ENCODE data around the gene IFT81.

IFT81 gene

GRCh38 chr12:110104188-110105094 lies 19.7 kb upstream of the IFT81 start:
- DNase-seq (ENCODE audit: extremely low read depth, low read depth): no peak
- TF ChIP-seq, protein P1, sequence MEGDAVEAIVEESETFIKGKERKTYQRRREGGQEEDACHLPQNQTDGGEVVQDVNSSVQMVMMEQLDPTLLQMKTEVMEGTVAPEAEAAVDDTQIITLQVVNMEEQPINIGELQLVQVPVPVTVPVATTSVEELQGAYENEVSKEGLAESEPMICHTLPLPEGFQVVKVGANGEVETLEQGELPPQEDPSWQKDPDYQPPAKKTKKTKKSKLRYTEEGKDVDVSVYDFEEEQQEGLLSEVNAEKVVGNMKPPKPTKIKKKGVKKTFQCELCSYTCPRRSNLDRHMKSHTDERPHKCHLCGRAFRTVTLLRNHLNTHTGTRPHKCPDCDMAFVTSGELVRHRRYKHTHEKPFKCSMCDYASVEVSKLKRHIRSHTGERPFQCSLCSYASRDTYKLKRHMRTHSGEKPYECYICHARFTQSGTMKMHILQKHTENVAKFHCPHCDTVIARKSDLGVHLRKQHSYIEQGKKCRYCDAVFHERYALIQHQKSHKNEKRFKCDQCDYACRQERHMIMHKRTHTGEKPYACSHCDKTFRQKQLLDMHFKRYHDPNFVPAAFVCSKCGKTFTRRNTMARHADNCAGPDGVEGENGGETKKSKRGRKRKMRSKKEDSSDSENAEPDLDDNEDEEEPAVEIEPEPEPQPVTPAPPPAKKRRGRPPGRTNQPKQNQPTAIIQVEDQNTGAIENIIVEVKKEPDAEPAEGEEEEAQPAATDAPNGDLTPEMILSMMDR (IDR thresholded peaks at IDR 0.05; ENCODE audit: low read depth, low read length): no peak

DNA sequence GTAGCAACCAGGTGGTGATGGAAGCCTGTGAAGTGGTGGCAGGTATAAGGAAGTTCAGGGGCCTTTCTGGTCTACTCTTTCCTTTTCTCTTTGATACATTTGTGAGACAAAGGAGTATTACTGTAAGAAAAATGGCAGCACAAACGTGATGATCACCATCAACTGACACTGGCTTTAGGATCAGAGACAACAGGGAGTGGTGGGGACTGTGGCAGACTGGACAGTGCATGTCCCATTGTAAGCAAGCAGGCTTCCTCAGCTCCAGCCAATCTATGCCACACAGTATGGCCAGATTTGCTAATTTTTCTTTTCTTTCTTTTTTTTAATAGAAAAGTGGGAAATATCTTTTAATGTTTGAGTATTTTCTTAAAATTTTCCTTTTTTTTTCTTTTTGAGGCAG lies 19.0 kb upstream of the IFT81 start:
- no peak for DNase-seq (ENCODE audit: extremely low read depth, low read depth)
- TF ChIP-seq, protein P1 (IDR thresholded peaks at IDR 0.05; ENCODE audit: low read depth, low read length): no peak

- TF ChIP-seq, protein P1 (IDR thresholded peaks at IDR 0.05; ENCODE audit: low read depth, low read length): no peak
- DNase-seq (ENCODE audit: extremely low read depth, low read depth): no peak
Observed at GRCh38 chr12:110105986-110106385, 18.2 kb upstream of the IFT81 start.

DNA sequence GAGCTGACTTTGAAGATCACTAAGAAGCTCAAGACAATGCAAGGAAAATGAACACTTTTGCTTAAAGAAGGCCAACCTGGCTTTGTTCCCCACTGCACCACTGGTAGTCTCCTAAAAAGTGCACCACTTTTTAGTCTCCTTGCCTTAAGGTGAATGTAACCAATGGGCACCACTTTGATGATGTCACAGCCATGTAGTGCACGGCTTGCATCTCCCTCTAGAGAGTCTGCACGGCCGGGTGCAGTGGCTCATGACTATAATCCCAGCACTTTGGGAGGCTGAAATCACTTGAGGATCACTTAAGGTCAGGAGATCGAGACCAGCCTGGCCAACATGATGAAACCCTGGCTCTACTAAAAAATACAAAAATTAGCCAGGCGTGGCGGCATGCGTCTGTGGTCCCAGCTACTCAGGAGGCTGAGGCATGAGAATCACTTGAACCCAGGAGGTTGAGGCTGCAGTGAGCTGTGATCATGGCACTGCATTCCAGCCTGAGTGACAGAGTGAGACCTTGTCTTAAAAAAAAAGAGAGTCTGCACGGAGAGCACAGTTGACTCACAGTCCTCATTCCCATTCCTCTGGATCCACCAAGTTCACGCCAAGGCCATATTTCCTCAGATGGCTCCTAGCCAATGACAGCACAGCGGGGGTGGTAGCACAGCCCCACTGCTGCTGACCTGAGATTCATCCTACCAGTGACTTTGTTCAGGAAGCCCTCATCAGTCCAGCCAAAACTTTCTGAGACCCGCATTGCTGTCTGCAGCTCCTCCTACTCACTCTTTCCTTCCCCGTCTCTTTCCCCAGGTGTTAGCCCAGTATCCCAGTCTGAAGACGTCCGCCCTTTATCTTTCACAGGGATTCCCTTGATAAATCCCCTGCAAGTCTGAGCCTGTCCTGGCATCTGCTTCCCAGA lies 16.5 kb upstream of the IFT81 start:
- TF ChIP-seq, protein P1 (IDR thresholded peaks at IDR 0.05; ENCODE audit: low read depth, low read length): no peak
- peak; percentile 77 for DNase-seq (ENCODE audit: extremely low read depth, low read depth)

- no peak for DNase-seq (ENCODE audit: extremely low read depth, low read depth)
- TF ChIP-seq, protein P1 (IDR thresholded peaks at IDR 0.05; ENCODE audit: low read depth, low read length): no peak
Observed at GRCh38 chr12:110108309-110109036, 15.7 kb upstream of the IFT81 start.

DNA sequence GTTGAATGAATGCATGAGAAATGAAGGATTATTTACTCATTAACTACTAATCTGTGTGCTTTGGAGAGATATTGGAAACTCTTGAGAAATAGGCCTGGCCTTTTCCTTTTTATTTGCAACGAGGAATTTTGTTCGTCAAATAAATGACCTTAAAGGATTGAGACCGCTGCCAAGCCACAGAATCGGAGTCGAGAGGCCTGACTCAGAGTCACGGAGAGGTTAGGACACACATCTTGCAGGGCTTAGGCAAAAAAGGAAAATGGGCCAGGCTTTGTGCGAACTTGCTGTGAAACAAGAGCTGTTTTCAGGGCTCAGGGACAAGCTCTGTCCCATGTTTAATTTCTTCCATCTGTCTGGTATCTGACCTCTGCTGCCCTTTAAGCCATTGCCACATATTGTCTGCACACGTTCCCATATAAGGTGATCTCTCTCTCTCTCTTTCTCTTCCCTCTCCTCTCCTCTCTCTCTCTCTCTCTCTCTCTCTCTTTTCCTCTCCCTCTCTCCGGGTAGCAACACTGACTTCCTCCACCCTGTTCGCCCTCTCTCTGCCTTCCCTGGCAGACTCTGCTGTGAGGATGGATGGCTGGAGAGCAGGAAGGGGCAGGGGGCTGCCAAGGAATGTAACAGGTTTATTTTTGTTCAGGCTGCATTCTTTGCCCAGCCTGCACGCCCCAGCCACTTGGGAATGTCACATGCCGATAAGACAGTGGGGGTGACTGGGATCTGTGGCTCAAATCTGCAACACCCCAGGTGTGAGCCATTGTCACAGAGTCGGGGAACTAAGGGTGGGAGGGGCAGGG lies 14.9 kb upstream of the IFT81 start:
- peak; percentile 100 for DNase-seq (ENCODE audit: extremely low read depth, low read depth)
- TF ChIP-seq, protein P1 (IDR thresholded peaks at IDR 0.05; ENCODE audit: low read depth, low read length): no peak
